HepG2 (cell line): ENCODE results near the gene DLEC1.

Experiments
- FOXK2 ChIP-seq: fragments of 450-650 bp; IDR thresholded peaks from 2 replicates; pipeline ENCODE4 v1.6.1; 2016
- SP1 ChIP-seq, 2 experiments: fragments of 450-650 bp in 1 of 2; sonication (generic) in 1 of 2; formaldehyde crosslinking in 1 of 2; IDR thresholded peaks; 2 replicates each; pipeline versions ENCODE4 v1.4.0 to v1.6.1; 2016 to 2020; ENCODE audit warnings: missing genetic modification reagents in 1 of 2
- TCF7L2 ChIP-seq: IDR thresholded peaks from 2 replicates; pipeline ENCODE4 v1.6.1; 2011; ENCODE audit warnings: mild to moderate bottlenecking, low read depth, low read length, moderate library complexity
- TF ChIP-seq, protein P1 (sequence below): sonication (generic); formaldehyde crosslinking; IDR thresholded peaks from 2 replicates; pipeline ENCODE4 v1.5.0; 2020; ENCODE audit warnings: missing genetic modification reagents
- TF ChIP-seq, protein P2 (sequence below): sonication (generic); formaldehyde crosslinking; IDR thresholded peaks from 2 replicates; pipeline ENCODE4 v1.4.0; 2020; ENCODE audit warnings: missing genetic modification reagents
- TF ChIP-seq, protein P3 (sequence below): sonication (generic); formaldehyde crosslinking; IDR thresholded peaks from 2 replicates; pipeline ENCODE4 v1.5.1; 2020; ENCODE audit warnings: mild to moderate bottlenecking, missing genetic modification reagents
- TF ChIP-seq, protein P4 (sequence below): sonication (generic); formaldehyde crosslinking; IDR thresholded peaks from 2 replicates; pipeline ENCODE4 v1.4.0; 2020; ENCODE audit warnings: low read depth, mild to moderate bottlenecking, missing genetic modification reagents
- TF ChIP-seq, protein P5 (sequence below): sonication (generic); formaldehyde crosslinking; IDR thresholded peaks from 2 replicates; pipeline ENCODE4 v1.4.0; 2020; ENCODE audit warnings: mild to moderate bottlenecking, missing genetic modification reagents

DNA sequence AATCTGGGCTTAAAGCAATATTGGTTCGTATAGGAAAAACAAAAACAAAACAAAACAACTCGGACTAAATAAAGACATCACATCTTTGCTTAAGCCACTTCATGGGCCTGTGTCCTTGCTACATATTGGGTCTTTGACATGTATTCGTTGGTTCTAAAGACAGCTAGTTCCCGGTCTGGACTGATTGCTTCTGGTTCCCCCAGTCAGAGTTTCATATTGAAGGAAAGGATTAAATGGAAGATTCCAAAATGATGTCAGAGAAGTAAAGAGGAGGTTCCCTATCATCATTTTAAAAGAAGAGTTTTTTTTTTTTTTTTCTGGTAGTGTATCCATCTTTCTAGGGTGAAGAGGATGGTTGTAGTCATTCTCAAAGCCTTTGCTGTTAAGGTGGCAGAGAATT lies 128.6 kb downstream of the DLEC1 start:
- TF ChIP-seq, protein P1, sequence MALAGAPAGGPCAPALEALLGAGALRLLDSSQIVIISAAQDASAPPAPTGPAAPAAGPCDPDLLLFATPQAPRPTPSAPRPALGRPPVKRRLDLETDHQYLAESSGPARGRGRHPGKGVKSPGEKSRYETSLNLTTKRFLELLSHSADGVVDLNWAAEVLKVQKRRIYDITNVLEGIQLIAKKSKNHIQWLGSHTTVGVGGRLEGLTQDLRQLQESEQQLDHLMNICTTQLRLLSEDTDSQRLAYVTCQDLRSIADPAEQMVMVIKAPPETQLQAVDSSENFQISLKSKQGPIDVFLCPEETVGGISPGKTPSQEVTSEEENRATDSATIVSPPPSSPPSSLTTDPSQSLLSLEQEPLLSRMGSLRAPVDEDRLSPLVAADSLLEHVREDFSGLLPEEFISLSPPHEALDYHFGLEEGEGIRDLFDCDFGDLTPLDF (CRISPR knock-in tag), result no peak
- TF ChIP-seq FOXK2, result no peak
- TF ChIP-seq, protein P2, sequence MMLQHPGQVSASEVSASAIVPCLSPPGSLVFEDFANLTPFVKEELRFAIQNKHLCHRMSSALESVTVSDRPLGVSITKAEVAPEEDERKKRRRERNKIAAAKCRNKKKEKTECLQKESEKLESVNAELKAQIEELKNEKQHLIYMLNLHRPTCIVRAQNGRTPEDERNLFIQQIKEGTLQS (CRISPR knock-in tag), result no peak
- TF ChIP-seq, protein P3, sequence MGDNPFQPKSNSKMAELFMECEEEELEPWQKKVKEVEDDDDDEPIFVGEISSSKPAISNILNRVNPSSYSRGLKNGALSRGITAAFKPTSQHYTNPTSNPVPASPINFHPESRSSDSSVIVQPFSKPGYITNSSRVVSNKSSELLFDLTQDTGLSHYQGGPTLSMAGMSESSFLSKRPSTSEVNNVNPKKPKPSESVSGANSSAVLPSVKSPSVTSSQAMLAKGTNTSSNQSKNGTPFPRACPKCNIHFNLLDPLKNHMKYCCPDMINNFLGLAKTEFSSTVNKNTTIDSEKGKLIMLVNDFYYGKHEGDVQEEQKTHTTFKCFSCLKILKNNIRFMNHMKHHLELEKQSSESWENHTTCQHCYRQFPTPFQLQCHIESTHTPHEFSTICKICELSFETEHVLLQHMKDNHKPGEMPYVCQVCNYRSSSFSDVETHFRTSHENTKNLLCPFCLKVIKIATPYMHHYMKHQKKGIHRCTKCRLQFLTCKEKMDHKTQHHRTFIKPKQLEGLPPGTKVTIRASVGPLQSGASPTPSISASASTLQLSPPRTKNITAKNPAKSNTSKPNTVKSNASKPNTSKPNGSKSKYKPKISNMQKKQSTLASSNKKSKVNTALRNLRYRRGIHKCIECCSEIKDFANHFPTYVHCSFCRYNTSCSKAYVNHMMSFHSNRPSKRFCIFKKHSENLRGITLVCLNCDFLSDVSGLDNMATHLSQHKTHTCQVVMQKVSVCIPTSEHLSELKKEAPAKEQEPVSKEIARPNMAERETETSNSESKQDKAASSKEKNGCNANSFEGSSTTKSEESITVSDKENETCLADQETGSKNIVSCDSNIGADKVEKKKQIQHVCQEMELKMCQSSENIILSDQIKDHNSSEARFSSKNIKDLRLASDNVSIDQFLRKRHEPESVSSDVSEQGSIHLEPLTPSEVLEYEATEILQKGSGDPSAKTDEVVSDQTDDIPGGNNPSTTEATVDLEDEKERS (CRISPR knock-in tag), result no peak
- no peak for TF ChIP-seq SP1 (IDR thresholded peaks at IDR 0.05)
- TF ChIP-seq SP1 (CRISPR knock-in tag; IDR thresholded peaks at IDR 0.05), result no peak
- TF ChIP-seq, protein P4, sequence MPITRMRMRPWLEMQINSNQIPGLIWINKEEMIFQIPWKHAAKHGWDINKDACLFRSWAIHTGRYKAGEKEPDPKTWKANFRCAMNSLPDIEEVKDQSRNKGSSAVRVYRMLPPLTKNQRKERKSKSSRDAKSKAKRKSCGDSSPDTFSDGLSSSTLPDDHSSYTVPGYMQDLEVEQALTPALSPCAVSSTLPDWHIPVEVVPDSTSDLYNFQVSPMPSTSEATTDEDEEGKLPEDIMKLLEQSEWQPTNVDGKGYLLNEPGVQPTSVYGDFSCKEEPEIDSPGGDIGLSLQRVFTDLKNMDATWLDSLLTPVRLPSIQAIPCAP, result no peak
- TF ChIP-seq, protein P5, sequence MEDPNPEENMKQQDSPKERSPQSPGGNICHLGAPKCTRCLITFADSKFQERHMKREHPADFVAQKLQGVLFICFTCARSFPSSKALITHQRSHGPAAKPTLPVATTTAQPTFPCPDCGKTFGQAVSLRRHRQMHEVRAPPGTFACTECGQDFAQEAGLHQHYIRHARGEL (CRISPR knock-in tag), result no peak
- TF ChIP-seq TCF7L2, result no peak
